Progenitor cell of endocrine pancreas (in vitro differentiated cells): ENCODE measurements around the gene CYP27A1. TPM values are rescaled to one million over a fixed set of nuclear protein-coding genes. Genes with fewer than 3 reads are reported as not detected.
A peak's percentile ranks its signal among the peaks of the same experiment; 100 is the strongest.

Experiments
- DNase-seq: peaks from one replicate; pipeline ENCODE4 v3.0.0; 2021; ENCODE audit warnings: low spot score; ENCODE audit not compliant: unreplicated experiment
- H3K27ac Mint-ChIP-seq: 2 replicates; pipeline ENCODE4 v1.8.0; 2021; ENCODE audit warnings: mild to moderate bottlenecking, moderate library complexity, mixed read lengths
- H3K27me3 Mint-ChIP-seq: 2 replicates; pipeline ENCODE4 v1.8.0; 2021; ENCODE audit warnings: mixed read lengths
- H3K36me3 Mint-ChIP-seq: 2 replicates; pipeline ENCODE4 v1.8.0; 2022; ENCODE audit warnings: mixed read lengths; ENCODE audit not compliant: insufficient read depth
- H3K4me1 Mint-ChIP-seq: 2 replicates; pipeline ENCODE4 v1.8.0; 2021; ENCODE audit warnings: low read depth, mixed read lengths
- H3K4me3 Mint-ChIP-seq: 2 replicates; pipeline ENCODE4 v1.8.0; 2021; ENCODE audit warnings: low read depth, mild to moderate bottlenecking, moderate library complexity, mixed read lengths
- H3K9me3 Mint-ChIP-seq: 2 replicates; pipeline ENCODE4 v1.8.0; 2021; ENCODE audit warnings: low read depth, mixed read lengths
- CTCF ChIP-seq: fragments of 200-600 bp; sonication (generic); IDR thresholded peaks from one replicate; pipeline ENCODE4 v1.5.0; 2021; ENCODE audit warnings: antibody characterized with exemption, mild to moderate bottlenecking; ENCODE audit not compliant: unreplicated experiment
- total RNA-seq: library from RNA; stranded (reverse); gene quantifications from 2 replicates; pipeline ENCODE4 v1.2.1, GENCODE V29; 2021

The CYP27A1 gene
- total RNA-seq, 1 donor from 2014 or later = 16.4 TPM

GRCh38 chr2:218736531-218736930 is 45.4 kb upstream of the CYP27A1 start:
- no peak for TF ChIP-seq CTCF
- H3K27me3 Mint-ChIP-seq = no peaks in the 10 kb centered on the region
- H3K36me3 Mint-ChIP-seq = peaks cover 15% of the 10 kb centered on the region
- H3K9me3 Mint-ChIP-seq = no peaks in the 10 kb centered on the region
- no peaks in the 10 kb centered on the region for H3K4me1 Mint-ChIP-seq
- no peak overlapping the region for H3K4me3 Mint-ChIP-seq
- no peak overlapping the region for H3K27ac Mint-ChIP-seq
- DNase-seq = no peak

- peaks cover 7% of the 10 kb centered on the region for H3K4me1 Mint-ChIP-seq
- no peak for DNase-seq
- no peak for TF ChIP-seq CTCF
- no peaks in the 10 kb centered on the region for H3K27me3 Mint-ChIP-seq
- H3K36me3 Mint-ChIP-seq = peaks cover 33% of the 10 kb centered on the region
- no peak overlapping the region for H3K4me3 Mint-ChIP-seq
- H3K9me3 Mint-ChIP-seq = no peaks in the 10 kb centered on the region
- H3K27ac Mint-ChIP-seq = no peak overlapping the region
Measured at GRCh38 chr2:218743068-218743467, 38.9 kb upstream of the CYP27A1 start.

- Mint-ChIP-seq H3K27me3 (no peaks in the 10 kb centered on the region), H3K4me1 (peaks cover 7% of the 10 kb centered on the region), H3K9me3 (no peaks in the 10 kb centered on the region), H3K27ac (no peak overlapping the region), H3K36me3 (peaks cover 34% of the 10 kb centered on the region), H3K4me3 (no peak overlapping the region)
- DNase-seq = no peak
- no peak for TF ChIP-seq CTCF
Measured at GRCh38 chr2:218744615-218745014, 37.3 kb upstream of the CYP27A1 start.

- TF ChIP-seq CTCF = no peak
- Mint-ChIP-seq H3K4me3 (no peak overlapping the region), H3K27me3 (no peaks in the 10 kb centered on the region), H3K27ac (peak overlapping the region; percentile 92), H3K4me1 (peaks cover 7% of the 10 kb centered on the region), H3K36me3 (peaks cover 38% of the 10 kb centered on the region), H3K9me3 (no peaks in the 10 kb centered on the region)
- DNase-seq = no peak
Measured at GRCh38 chr2:218745160-218745558, 36.8 kb upstream of the CYP27A1 start.

- no peak overlapping the region for H3K4me3 Mint-ChIP-seq
- H3K36me3 Mint-ChIP-seq = peaks cover 38% of the 10 kb centered on the region
- no peaks in the 10 kb centered on the region for H3K27me3 Mint-ChIP-seq
- no peaks in the 10 kb centered on the region for H3K9me3 Mint-ChIP-seq
- no peak for TF ChIP-seq CTCF
- H3K27ac Mint-ChIP-seq = peak overlapping the region; percentile 92
- DNase-seq = no peak
- H3K4me1 Mint-ChIP-seq = peaks cover 7% of the 10 kb centered on the region
Measured at GRCh38 chr2:218745559-218746469, 36.1 kb upstream of the CYP27A1 start.
